Ovary (tissue), 9 donors: Measurements from ENCODE around the gene DCAF7. TPM values are rescaled to one million over a fixed set of nuclear protein-coding genes. Genes with fewer than 3 reads are reported as not detected.

Experiments used
- DNase-seq, 5 donors: peaks; one replicate each; pipeline ENCODE4 v3.0.0-alpha.2; 2019 to 2020
- H3K27ac ChIP-seq, 2 donors: fragments of 200-600 bp; one replicate each; pipeline versions ENCODE4 v1.5.1 to v1.8.0; 2019 to 2022
- H3K27me3 ChIP-seq: fragments of 200-600 bp; one replicate; pipeline ENCODE4 v1.8.0; 2022
- H3K36me3 ChIP-seq: fragments of 200-600 bp; sonication (generic); one replicate; pipeline ENCODE4 v1.5.1; 2019
- H3K4me1 ChIP-seq: one replicate; pipeline ENCODE4 v1.8.1; 2013; ENCODE audit warnings: mild to moderate bottlenecking, moderate library complexity; ENCODE audit not compliant: insufficient read depth
- H3K4me3 ChIP-seq: fragments of 200-600 bp; sonication (generic); one replicate; pipeline ENCODE4 v1.5.1; 2017
- H3K9me3 ChIP-seq, 2 donors: fragments of 200-600 bp in 1 of 2; sonication (generic) in 1 of 2; one replicate each; pipeline versions ENCODE4 v1.5.1 to v1.8.1; 2013 to 2019; ENCODE audit warnings: mild to moderate bottlenecking in 1 of 2, moderate library complexity in 1 of 2
- EP300 ChIP-seq: sonication (generic); formaldehyde crosslinking; IDR thresholded peaks from one replicate; pipeline ENCODE4 v1.6.1; 2017; ENCODE audit warnings: antibody characterized with exemption
- POLR2A ChIP-seq: fragments of 450-650 bp; IDR thresholded peaks from one replicate; pipeline ENCODE4 v1.6.1; 2017; ENCODE audit warnings: antibody characterized with exemption, mild to moderate bottlenecking, moderate library complexity
- WGBS, 3 donors: extraction: QIAGEN DNeasy Blood & Tissue Kit in 1 of 3; methylation state at CpG; one replicate each; pipeline versions ENCODE4 v1.1.5 to v1.1.7; 2013 to 2017; 5-methylcytosine and 5-hydroxymethylcytosine counted together
- intact Hi-C, 4 donors: fragments of 100-400 bp; cut with DNase I; formaldehyde crosslinking; loops; one replicate each; pipeline versions ENCODE4 v1.11.0 to v1.15.1; 2022 to 2023
- polyA plus RNA-seq, 2 donors: library from polyadenylated mRNA; stranded (reverse); fragments of 200-250 nt in 1 of 2; fragments of 350-450 nt in 1 of 2; fragmentation: Illumina TruSeq in 1 of 2; extraction: RNeasy Lipid Tissue Mini Kit (QIAGEN cat#74804) in 1 of 2; gene quantifications; one replicate each; pipeline ENCODE4 v1.2.3, GENCODE V29; 2013 to 2014
- total RNA-seq, 7 donors: library from RNA; depleted of rRNA in 2 of 7; stranded (reverse); fragments of >200 nt in 2 of 7; fragmentation: NEBNext Ultra II Directional in 3 of 7; extraction: Animal tissue kit (Norgen Biotek cat#: 25700) in 3 of 7; gene quantifications; one replicate each; pipeline versions ENCODE4 v1.1.0 to v1.2.4, GENCODE V29; 2016 to 2023
- TF ChIP-seq, protein P1 (sequence below), 3 donors: fragments of 450-650 bp in 2 of 3; fragments of 200-600 bp in 1 of 3; IDR thresholded peaks; one replicate each; pipeline versions ENCODE4 v1.5.1 to v1.8.0; 2016 to 2022; ENCODE audit warnings: antibody characterized with exemption in 3 of 3, mild to moderate bottlenecking in 1 of 3
- donor health status: DM: no; HTN: no; CAD: no; lungs with moderate emphysema.
- donor health status: DM: no; HTN: no; CAD: no.
- donor health status: Bipolar disorder and iron deficiency.
- donor health status: DM: yes; HTN: yes; CAD: no.
- donor health status: DM: no; HTN: no; CAD: no.
- donor health status: DM: yes; HTN: yes; CAD: no.

The DCAF7 gene
- total and polyA plus RNA-seq, 9 donors, result 14.9 to 62.5 (median 49.7) TPM

DNA sequence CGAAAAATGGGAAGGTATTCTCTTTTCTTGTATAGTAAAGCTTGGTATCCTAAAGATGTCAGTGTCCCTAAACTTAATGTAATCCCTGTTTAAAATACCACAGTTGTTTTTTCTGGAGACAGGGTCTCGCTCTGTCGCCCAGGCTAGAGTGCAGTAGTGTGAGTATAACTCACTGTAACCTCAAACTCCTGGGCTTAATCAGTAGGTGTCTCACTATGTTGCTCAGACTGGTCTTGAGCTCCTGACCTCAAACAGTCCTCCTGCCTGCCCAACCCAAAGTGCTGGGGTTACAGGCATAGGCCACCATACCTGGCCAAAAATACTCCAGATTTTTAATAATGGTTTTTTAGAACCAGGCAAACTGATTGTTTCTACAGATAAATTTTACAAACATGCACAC lies 8.2 kb downstream of the DCAF7 start:
- DNase-seq, result no peak
- WGBS, 3 donors, result 89 to 93% (median 93%) methylated on average over 3 of the region's 3 CpGs
- no peaks in the 10 kb centered on the region for H3K27me3 ChIP-seq

DNA sequence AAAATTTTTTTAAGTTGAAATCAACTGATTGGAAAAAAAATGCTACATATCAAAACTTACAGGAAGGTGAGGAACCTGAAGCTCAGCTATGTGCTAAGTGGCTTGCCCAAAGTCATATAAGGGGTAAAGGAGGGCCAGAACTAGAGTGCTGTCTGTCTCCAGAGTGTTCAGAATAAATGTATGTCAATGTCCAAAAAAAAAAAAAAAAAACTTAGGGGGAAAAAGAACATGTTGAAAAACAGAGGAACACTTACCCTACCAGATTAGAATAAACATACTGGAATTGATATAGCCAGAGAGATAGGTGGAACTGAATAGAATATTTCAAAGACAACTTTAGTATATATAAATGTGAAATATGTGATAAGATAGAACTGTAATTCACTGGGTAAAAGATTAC lies 11.5 kb downstream of the DCAF7 start:
- H3K27me3 ChIP-seq, result no peaks in the 10 kb centered on the region
- H3K4me3 ChIP-seq, result no peak overlapping the region
- intact Hi-C loops, result no loop called here
- no peaks in the 10 kb centered on the region for H3K36me3 ChIP-seq
- H3K4me1 ChIP-seq, result peaks cover 12% of the 10 kb centered on the region
- TF ChIP-seq POLR2A (no peak), EP300 (no peak)
- TF ChIP-seq, protein P1, sequence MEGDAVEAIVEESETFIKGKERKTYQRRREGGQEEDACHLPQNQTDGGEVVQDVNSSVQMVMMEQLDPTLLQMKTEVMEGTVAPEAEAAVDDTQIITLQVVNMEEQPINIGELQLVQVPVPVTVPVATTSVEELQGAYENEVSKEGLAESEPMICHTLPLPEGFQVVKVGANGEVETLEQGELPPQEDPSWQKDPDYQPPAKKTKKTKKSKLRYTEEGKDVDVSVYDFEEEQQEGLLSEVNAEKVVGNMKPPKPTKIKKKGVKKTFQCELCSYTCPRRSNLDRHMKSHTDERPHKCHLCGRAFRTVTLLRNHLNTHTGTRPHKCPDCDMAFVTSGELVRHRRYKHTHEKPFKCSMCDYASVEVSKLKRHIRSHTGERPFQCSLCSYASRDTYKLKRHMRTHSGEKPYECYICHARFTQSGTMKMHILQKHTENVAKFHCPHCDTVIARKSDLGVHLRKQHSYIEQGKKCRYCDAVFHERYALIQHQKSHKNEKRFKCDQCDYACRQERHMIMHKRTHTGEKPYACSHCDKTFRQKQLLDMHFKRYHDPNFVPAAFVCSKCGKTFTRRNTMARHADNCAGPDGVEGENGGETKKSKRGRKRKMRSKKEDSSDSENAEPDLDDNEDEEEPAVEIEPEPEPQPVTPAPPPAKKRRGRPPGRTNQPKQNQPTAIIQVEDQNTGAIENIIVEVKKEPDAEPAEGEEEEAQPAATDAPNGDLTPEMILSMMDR (IDR thresholded peaks at IDR 0.05), result no peak
- H3K9me3 ChIP-seq, result no peaks in the 10 kb centered on the region
- no peak overlapping the region for H3K27ac ChIP-seq
- no peak for DNase-seq

More for the DNA sequence above, 8.2 kb downstream of the DCAF7 start:
- Histone ChIP-seq H3K36me3 (no peaks in the 10 kb centered on the region), H3K9me3 (no peaks in the 10 kb centered on the region), H3K27ac (no peak overlapping the region), H3K4me3 (no peak overlapping the region), H3K4me1 (peaks cover 7% of the 10 kb centered on the region)
- no peak for TF ChIP-seq POLR2A
- intact Hi-C loops, result no loop called here

DNA sequence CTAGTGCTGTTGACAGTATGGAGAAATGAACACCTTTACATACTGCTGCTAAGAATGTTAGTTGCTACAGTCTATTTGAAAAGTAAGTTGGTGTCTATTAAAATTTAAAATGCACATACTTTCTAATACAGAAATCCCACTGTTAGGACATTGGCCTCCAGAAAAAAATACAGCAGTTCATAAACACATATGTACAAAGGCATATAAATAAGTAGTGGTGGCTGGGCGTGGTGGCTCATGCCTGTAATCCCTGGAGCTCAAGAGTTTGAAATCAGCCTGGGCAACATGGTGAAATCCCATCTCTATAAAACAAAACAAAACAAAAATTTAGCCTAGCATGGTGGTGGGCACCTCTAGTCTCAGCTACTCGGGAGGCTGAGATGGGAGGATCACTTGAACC lies 13.1 kb downstream of the DCAF7 start:
- TF ChIP-seq, protein P1 (IDR thresholded peaks at IDR 0.05), result no peak
- TF ChIP-seq POLR2A (no peak), EP300 (no peak)
- Histone ChIP-seq H3K4me1 (peaks cover 9% of the 10 kb centered on the region), H3K27me3 (no peaks in the 10 kb centered on the region), H3K9me3 (no peaks in the 10 kb centered on the region), H3K36me3 (no peaks in the 10 kb centered on the region), H3K4me3 (no peak overlapping the region), H3K27ac (no peak overlapping the region)
- DNase-seq, result no peak
- intact Hi-C loops, result no loop called here
- WGBS, 3 donors, result 97 to 98% (median 98%) methylated on average over 2 of the region's 2 CpGs

DNA sequence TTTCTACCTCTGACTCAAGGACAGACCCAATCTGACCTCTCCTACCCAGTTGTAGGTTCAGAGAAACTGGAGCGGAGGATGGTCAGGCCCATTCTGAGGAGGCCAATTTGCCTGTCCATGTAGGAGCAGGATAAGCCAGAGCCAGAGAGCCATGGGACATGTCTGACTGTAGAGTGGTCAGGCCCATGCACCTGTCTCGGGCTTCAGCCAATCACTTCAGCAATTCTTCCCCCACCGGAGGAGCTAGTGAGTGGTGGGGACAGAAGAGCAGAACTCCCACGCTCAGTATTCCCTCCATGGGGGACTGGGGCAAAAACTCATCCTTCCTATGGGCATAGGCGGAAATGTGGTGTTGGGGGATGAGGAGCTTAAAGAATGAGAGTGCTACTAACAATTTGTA lies 14.3 kb downstream of the DCAF7 start:
- Histone ChIP-seq H3K27ac (no peak overlapping the region), H3K4me1 (peaks cover 5% of the 10 kb centered on the region), H3K36me3 (no peaks in the 10 kb centered on the region), H3K27me3 (no peaks in the 10 kb centered on the region), H3K4me3 (no peak overlapping the region), H3K9me3 (no peaks in the 10 kb centered on the region)
- DNase-seq, result no peak
- TF ChIP-seq POLR2A (no peak), EP300 (no peak)
- TF ChIP-seq, protein P1 (IDR thresholded peaks at IDR 0.05), result no peak
- intact Hi-C loops, result no loop called here
- 93 to 98% (median 97%) methylated on average over 5 of the region's 5 CpGs for WGBS, 3 donors

DNA sequence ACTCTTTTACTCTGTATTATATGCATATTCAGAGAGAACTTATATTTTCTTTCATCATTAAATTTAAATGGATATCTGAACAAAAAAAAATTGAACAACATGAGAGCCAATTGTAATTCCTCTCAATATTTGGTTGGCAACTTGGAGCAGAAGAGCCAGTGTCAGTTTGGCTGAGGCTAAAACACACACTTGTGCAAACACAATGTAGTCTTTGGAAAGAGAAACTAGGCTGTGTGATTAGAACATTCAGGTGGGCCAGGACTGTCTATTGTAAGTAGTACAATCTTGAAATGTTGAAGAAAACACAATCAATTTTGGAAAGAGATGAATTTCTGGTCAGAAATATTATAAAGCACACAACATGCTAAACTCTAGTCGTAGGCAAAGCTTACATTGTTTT lies 17.0 kb downstream of the DCAF7 start:
- H3K27me3 ChIP-seq, result no peaks in the 10 kb centered on the region
- no peak overlapping the region for H3K4me3 ChIP-seq
- 87 to 94% (median 88%) methylated on average over 1 of the region's 1 CpG for WGBS, 3 donors
- TF ChIP-seq POLR2A (no peak), EP300 (no peak)
- TF ChIP-seq, protein P1 (IDR thresholded peaks at IDR 0.05), result no peak
- no peaks in the 10 kb centered on the region for H3K9me3 ChIP-seq
- no peak for DNase-seq
- peaks cover 4% of the 10 kb centered on the region for H3K4me1 ChIP-seq
- intact Hi-C loops, result no loop called here
- no peak overlapping the region for H3K27ac ChIP-seq
- no peaks in the 10 kb centered on the region for H3K36me3 ChIP-seq
